GM18508 (cell line): ENCODE data around the gene DDB1.

Source experiments
- ATAC-seq: cut with Tn5 transposase; IDR thresholded peaks from one replicate; pipeline ENCODE4 v1.9.1; 2021; ENCODE audit warnings: moderate number of reproducible peaks; ENCODE audit not compliant: insufficient read depth, unreplicated experiment

Gene DDB1

GRCh38 chr11:61302550-61302949 lies 30.4 kb downstream of the DDB1 start:
- no peak for ATAC-seq

- ATAC-seq = no peak
These were observed 34.2 kb downstream of the DDB1 start for GRCh38 chr11:61298663-61299244.

- no peak for ATAC-seq
These were observed 35.2 kb downstream of the DDB1 start for GRCh38 chr11:61297746-61298145.

DNA sequence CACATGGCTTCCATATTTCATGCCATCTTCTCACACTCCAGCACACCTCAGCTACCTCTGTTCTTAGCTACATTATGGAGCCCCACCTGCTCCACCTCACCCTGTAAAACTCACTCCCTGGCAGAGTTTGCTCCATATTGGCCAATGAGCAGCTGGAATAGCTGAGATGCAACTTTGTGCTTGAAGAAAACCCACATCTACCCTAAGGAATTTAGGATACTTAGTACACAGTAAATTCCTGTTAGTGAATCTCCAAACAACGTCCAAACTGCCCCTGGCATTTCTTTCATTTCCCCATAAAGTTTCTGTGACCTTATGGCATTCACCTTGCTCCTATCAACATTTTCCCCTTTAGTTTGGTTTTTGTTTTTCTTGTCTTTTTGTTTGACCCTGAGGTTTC lies 35.6 kb downstream of the DDB1 start:
- no peak for ATAC-seq

- no peak for ATAC-seq
These were observed 37.3 kb downstream of the DDB1 start for GRCh38 chr11:61295596-61295926.

DNA sequence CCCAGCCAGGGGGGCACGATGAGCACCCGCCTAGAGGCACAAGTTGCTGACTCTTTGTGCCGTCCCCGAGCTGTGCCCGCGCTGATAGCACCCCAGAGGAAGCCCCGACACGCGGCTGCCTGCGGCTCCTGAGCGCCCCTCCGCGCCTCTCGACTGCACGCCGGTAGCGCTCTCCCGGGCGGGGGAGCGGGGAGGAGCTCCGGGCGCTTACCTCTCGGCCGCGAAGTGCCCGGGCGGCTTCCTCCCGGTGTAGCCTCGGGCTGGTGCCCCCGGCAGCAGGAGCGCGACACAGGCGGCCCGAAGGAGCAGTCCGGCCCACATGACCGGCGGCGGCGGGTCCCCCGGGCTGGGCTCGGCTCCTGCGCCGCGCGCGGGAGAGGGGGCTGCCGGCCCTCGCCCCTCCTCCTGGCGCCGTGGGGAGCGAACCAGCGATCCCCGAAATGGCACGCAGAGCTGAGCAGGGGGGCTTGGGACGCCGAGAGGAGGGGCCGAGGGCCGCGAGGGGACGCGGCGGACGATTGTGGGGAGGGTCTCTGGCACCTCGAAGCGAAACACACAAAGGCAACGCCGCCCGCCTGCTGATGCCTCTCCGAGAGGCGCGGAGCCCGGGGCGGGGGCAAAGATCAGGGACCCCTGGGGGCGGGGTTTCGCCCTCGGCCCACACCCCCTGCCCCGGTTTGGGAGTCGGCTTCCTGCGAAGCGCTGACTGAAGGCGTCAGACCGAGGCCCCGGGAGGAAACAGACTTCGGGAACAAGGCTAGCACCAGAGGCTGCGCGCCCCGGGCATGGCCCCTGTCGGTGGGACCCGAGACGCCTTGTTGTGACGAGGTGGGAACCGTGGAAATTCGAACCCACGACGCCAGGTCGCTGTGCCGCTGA lies 37.9 kb downstream of the DDB1 start, which contains the start of gene VWCE:
VWCE (minus strand) TSS at position 600 of the 879 bp plus-strand sequence; CDS start at position 321, 279 bp downstream.
- no peak for ATAC-seq

DNA sequence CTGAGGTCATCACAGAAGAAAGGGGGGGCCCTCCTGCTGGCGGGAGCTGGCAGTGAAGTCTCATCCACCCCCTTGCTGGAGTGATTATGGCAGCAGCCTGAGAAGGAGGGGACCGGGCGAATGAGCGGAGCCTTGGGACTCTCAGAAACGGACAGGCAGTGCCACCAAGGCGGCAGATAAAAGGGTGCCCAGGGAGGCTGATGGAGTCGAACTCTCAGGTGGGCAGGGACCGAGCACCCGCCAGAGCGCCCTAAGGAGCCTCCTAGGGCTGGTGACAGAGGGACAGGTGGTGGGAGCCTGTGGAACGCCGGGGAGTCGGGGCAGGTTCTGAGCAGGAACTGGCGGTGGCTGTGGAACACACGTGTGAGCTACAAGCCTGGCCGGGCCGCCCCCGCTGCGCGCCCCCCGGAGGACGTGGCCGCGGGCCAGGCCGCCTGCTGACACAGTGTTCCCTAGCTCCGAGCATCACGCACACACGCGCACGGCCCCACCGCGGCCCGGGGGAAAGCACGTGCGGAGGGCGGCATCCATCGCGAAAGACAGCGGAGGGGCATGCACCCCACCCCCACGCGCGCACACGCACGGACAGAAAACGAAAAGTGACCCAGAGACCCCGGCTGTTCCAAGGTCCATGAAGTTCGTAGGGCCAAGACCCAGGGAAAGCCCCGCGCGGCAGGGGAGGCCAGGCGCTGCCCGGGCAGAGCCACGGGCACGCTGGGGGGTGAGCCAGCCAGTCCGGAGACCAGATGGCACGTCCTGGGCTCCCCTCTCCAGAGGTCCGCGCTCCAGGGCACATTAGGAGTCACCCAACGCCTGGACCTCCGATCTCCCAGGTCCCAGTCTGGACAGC lies 38.8 kb downstream of the DDB1 start:
- no peak for ATAC-seq

DNA sequence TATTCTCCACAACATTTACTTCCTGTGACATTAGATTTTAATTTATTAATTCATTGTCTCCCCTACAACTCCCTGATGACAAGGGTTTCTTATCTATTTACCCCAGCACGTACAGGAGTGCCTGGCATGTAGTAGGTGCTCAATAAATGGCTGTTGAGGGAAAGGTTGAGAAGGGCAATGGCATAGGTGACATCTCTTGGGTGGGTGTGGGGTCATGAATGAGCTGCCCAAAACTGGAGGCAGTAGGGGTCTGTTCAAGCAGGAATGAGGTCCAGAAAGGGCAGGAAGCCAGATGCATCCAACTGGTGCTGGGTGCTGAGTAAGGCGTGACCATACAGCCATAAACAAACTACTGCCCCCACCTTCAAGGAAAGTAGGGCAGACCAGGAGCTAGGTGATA lies 40.5 kb downstream of the DDB1 start:
- no peak for ATAC-seq

GRCh38 chr11:61290905-61291690 lies 41.8 kb downstream of the DDB1 start:
- no peak for ATAC-seq

GRCh38 chr11:61287338-61287977 lies 45.4 kb downstream of the DDB1 start:
- no peak for ATAC-seq

- ATAC-seq = no peak
These were observed 49.3 kb downstream of the DDB1 start for GRCh38 chr11:61283613-61284012.

- ATAC-seq = no peak
These were observed 51.2 kb downstream of the DDB1 start for GRCh38 chr11:61281581-61282250.

DNA sequence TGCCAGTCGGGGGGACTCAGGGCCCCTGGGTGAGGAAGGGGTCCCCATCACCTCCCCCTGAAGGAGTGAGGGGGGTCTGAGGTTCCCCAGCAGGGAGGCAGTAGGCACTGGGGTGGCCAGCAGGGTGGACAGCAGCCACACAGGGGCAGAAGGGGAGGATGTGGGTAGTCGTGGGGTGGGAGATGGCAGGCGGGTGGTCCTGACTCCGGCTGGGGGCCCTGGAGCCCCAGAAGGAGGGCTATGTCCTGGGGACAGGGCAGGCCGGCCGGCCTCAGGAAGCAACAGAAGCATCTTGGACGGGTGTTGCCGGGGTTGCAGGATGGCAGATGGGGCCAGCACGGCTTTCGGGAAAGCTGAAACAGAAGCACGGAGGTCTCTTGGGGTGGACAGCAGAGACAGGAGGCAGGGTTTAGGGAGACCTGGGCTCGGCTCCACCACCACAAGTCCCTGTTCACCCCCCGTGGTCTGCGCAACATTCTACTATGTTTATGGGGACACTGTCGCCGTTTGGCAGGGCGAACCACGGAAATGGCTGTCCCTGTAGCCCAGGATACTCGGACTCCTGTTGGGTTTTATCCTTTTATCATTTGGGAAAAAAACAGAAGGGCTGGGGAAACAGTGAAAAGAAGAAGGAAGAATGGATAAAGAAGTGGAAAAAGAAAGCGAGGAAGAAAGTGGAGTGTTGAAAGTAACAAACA lies 51.9 kb downstream of the DDB1 start:
- ATAC-seq = no peak

GRCh38 chr11:61279934-61280659 lies 52.8 kb downstream of the DDB1 start:
- ATAC-seq = no peak

DNA sequence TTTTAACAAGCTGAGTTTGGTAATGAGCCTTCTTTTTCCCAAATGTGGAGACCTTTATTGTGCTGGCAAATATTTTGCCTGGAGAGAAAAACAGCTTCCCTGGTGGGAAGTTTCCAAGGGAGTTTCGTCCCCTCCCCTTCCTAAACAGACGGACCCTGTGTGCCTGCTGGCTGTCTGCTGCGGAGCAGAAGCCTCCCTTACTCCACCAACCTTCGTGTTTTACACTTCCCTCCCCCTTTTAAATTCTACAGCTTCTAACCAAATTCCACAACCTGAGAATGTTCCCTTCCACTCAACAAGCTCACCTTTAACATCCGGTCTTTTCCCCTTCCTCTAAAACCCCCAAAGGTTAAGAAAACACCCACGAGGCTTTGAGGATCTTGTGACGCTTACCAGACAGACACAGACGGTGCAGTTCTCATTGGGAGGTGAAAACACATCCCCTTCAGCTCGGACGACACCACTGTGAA lies 54.9 kb downstream of the DDB1 start:
- ATAC-seq = no peak

GRCh38 chr11:61277186-61278000 lies 55.5 kb downstream of the DDB1 start:
- ATAC-seq = no peak

- ATAC-seq = no peak
These were observed 57.7 kb downstream of the DDB1 start for GRCh38 chr11:61275191-61275590.
